Endodermal cell (in vitro differentiated cells): ENCODE data around the gene SPACA5B. TPM values are rescaled to one million over a fixed set of nuclear protein-coding genes. Genes with fewer than 3 reads are reported as not detected.
"Not testable (repeated sequence)": the region's sequence is repeated elsewhere in the genome, so short reads cannot be mapped to it uniquely, and the experiment has no call there.

ENCODE experiments used
- DNase-seq: peaks from one replicate; pipeline ENCODE4 v3.0.0-alpha.2; 2017
- H3K27ac ChIP-seq: 2 replicates; pipeline ENCODE4 v1.5.1; 2013; ENCODE audit warnings: mild to moderate bottlenecking, low read depth, low read length, moderate library complexity
- H3K27me3 ChIP-seq: 2 replicates; pipeline ENCODE4 v1.6.1; 2013; ENCODE audit warnings: mild to moderate bottlenecking, low read length, moderate library complexity; ENCODE audit not compliant: insufficient read depth, control insufficient read depth, poor library complexity, severe bottlenecking
- H3K36me3 ChIP-seq: 2 replicates; pipeline ENCODE4 v1.7.0; 2013; ENCODE audit warnings: mild to moderate bottlenecking, low read length, moderate library complexity; ENCODE audit not compliant: control insufficient read depth, insufficient read depth
- H3K4me1 ChIP-seq: one replicate; pipeline ENCODE4 v1.7.0; 2013; ENCODE audit warnings: low read length; ENCODE audit not compliant: control insufficient read depth, insufficient read depth
- H3K4me3 ChIP-seq: 2 replicates; pipeline ENCODE4 v1.5.1; 2013; ENCODE audit warnings: mild to moderate bottlenecking, low read length, moderate library complexity
- H3K9ac ChIP-seq: 2 replicates; pipeline ENCODE4 v1.6.1; 2013; ENCODE audit warnings: mild to moderate bottlenecking, low read length, moderate library complexity; ENCODE audit not compliant: poor library complexity, severe bottlenecking; ENCODE audit errors: extremely low read depth
- H3K9me3 ChIP-seq: 2 replicates; pipeline ENCODE4 v1.6.1; 2013; ENCODE audit warnings: mild to moderate bottlenecking, low read length, moderate library complexity; ENCODE audit not compliant: control insufficient read depth
- H3K27ac Mint-ChIP-seq: 2 replicates; pipeline ENCODE4 v1.8.0; 2020; ENCODE audit warnings: mixed read lengths
- H3K27me3 Mint-ChIP-seq: 2 replicates; pipeline ENCODE4 v1.8.0; 2021; ENCODE audit warnings: mild to moderate bottlenecking, mixed read lengths; ENCODE audit not compliant: insufficient read depth
- H3K36me3 Mint-ChIP-seq: 2 replicates; pipeline ENCODE4 v1.8.0; 2020; ENCODE audit warnings: low read depth, mixed read lengths
- H3K4me1 Mint-ChIP-seq: 2 replicates; pipeline ENCODE4 v1.8.0; 2020; ENCODE audit warnings: mixed read lengths
- H3K4me3 Mint-ChIP-seq: 2 replicates; pipeline ENCODE4 v1.8.0; 2020; ENCODE audit warnings: mild to moderate bottlenecking, moderate library complexity, mixed read lengths
- H3K9me3 Mint-ChIP-seq: 2 replicates; pipeline ENCODE4 v1.8.0; 2020; ENCODE audit warnings: mild to moderate bottlenecking, mixed read lengths
- WGBS, 2 experiments: methylation state at CpG; one replicate each; pipeline versions ENCODE4 v1.1.5 to v1.1.7; 2013; ENCODE audit warnings: missing lambda C conversion rate in 2 of 2, mixed read lengths in 1 of 2; ENCODE audit not compliant: insufficient coverage in 1 of 2, insufficient read length in 1 of 2; 5-methylcytosine and 5-hydroxymethylcytosine counted together
- total RNA-seq, 2 donors: library from RNA; stranded (reverse); fragmentation: NEBNext Ultra II Directional in 1 of 2; extraction: Animal tissue kit (Norgen Biotek cat#: 25700) in 1 of 2; gene quantifications; 2 replicates in 1 of 2; 3 replicates in 1 of 2; pipeline ENCODE4 v1.2.1, GENCODE V29; 2021
- TF ChIP-seq, protein P1 (sequence below): fragments of 200-600 bp; sonication (generic); conservative IDR thresholded peaks from 2 replicates; pipeline ENCODE4 v1.5.0; 2021; ENCODE audit warnings: antibody characterized with exemption, mild to moderate bottlenecking

Gene SPACA5B
- total RNA-seq, 2 donors from 2014 or later: not detected

GRCh38 chrX:48107717-48108116 lies 22.7 kb upstream of the SPACA5B start:
- H3K36me3 ChIP-seq: no peaks in the 10 kb centered on the region
- H3K27ac ChIP-seq: no peak overlapping the region
- Mint-ChIP-seq H3K4me1 (peaks cover 10% of the 10 kb centered on the region), H3K4me3 (no peak overlapping the region), H3K27ac (no peak overlapping the region), H3K9me3 (peaks cover 69% of the 10 kb centered on the region), H3K27me3 (peaks cover 3% of the 10 kb centered on the region), H3K36me3 (no peaks in the 10 kb centered on the region)
- no peak overlapping the region for H3K4me3 ChIP-seq
- DNase-seq: no peak
- no peaks in the 10 kb centered on the region for H3K9me3 ChIP-seq
- no peaks in the 10 kb centered on the region for H3K27me3 ChIP-seq
- H3K4me1 ChIP-seq: no peaks in the 10 kb centered on the region
- no peak overlapping the region for H3K9ac ChIP-seq
- TF ChIP-seq, protein P1, sequence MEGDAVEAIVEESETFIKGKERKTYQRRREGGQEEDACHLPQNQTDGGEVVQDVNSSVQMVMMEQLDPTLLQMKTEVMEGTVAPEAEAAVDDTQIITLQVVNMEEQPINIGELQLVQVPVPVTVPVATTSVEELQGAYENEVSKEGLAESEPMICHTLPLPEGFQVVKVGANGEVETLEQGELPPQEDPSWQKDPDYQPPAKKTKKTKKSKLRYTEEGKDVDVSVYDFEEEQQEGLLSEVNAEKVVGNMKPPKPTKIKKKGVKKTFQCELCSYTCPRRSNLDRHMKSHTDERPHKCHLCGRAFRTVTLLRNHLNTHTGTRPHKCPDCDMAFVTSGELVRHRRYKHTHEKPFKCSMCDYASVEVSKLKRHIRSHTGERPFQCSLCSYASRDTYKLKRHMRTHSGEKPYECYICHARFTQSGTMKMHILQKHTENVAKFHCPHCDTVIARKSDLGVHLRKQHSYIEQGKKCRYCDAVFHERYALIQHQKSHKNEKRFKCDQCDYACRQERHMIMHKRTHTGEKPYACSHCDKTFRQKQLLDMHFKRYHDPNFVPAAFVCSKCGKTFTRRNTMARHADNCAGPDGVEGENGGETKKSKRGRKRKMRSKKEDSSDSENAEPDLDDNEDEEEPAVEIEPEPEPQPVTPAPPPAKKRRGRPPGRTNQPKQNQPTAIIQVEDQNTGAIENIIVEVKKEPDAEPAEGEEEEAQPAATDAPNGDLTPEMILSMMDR: no peak
- 92 to 100% methylated on average over 1 to 6 of the region's 6 CpGs for WGBS, 2 experiments

GRCh38 chrX:48125286-48125685 lies 5.1 kb upstream of the SPACA5B start:
- not testable (repeated sequence) for H3K4me3 ChIP-seq
- peaks cover 51% of the 10 kb centered on the region for H3K9me3 Mint-ChIP-seq

DNA sequence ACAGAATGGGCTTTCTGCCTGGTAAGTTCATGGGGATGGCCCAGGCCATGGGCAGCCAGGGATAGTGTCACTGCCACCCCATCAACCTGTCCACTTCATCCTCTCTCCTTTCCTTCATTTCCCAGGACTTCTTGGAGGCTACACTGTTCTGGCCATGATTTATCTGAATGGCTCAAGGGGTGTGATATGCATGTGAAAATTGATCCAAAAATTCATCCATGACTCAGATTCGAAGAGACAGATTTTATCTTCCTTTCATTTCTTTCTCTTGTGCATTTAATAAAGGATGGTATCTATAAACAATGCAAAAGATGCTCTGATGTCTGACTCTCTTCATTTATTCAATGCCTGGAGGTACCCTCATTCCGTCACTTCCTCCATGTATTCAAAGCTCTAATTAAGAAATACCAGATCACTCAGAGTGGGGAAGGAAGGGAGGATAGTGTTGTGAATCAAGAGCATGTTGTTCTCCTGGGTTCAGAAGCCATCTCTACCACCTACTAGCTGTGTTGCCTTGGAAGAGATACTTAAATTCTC lies 1.9 kb downstream of the SPACA5B start:
- H3K9me3 ChIP-seq, H3K27ac ChIP-seq, H3K4me3 Mint-ChIP-seq, H3K27ac Mint-ChIP-seq, H3K4me1 Mint-ChIP-seq, H3K9me3 Mint-ChIP-seq, H3K4me3 ChIP-seq, H3K4me1 ChIP-seq, DNase-seq, H3K9ac ChIP-seq, H3K27me3 ChIP-seq, H3K36me3 Mint-ChIP-seq, H3K36me3 ChIP-seq, H3K27me3 Mint-ChIP-seq: not testable (repeated sequence)
- WGBS, 2 experiments: no CpG with 5 or more reads among the region's 2 CpGs

More at GRCh38 chrX:48125286-48125685, 5.1 kb upstream of the SPACA5B start:
- H3K4me1 ChIP-seq, DNase-seq, H3K36me3 Mint-ChIP-seq, H3K36me3 ChIP-seq, H3K27ac Mint-ChIP-seq, H3K27me3 ChIP-seq, H3K27me3 Mint-ChIP-seq, H3K4me3 Mint-ChIP-seq, H3K4me1 Mint-ChIP-seq, H3K9ac ChIP-seq, H3K27ac ChIP-seq, H3K9me3 ChIP-seq: not testable (repeated sequence)
- WGBS, 2 experiments: 87 to 96% methylated on average over 3 to 9 of the region's 10 CpGs

DNA sequence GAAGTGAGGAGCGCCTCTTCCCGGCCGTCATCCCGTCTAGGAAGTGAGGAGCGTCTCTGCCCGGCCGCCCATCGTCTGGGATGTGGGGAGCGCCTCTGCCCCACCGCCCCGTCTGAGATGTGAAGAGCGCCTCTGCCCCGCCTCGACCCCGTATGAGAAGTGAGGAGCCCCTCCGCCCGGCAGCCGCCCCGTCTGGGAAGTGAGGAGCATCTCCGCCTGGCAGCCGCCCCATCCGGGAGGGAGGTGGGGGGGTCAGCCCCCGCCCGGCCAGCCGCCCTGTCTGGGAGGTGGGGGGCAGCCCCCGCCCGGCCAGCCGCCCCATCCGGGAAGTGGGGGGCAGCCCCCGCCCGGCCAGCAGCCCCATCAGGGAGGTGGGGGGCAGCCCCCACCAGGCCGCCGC lies 8.7 kb downstream of the SPACA5B start:
- H3K4me3 Mint-ChIP-seq, DNase-seq, H3K4me1 Mint-ChIP-seq, H3K4me3 ChIP-seq, H3K9me3 ChIP-seq, H3K4me1 ChIP-seq, H3K27ac ChIP-seq, H3K27me3 ChIP-seq, H3K9ac ChIP-seq, H3K36me3 ChIP-seq, H3K27me3 Mint-ChIP-seq, H3K27ac Mint-ChIP-seq, H3K36me3 Mint-ChIP-seq: not testable (repeated sequence)
- 100% methylated on average over 4 of the region's 33 CpGs; no CpG with 5 or more reads in 1 of the 2 experiments for WGBS, 2 experiments
- H3K9me3 Mint-ChIP-seq: peaks cover 21% of the 10 kb centered on the region

DNA sequence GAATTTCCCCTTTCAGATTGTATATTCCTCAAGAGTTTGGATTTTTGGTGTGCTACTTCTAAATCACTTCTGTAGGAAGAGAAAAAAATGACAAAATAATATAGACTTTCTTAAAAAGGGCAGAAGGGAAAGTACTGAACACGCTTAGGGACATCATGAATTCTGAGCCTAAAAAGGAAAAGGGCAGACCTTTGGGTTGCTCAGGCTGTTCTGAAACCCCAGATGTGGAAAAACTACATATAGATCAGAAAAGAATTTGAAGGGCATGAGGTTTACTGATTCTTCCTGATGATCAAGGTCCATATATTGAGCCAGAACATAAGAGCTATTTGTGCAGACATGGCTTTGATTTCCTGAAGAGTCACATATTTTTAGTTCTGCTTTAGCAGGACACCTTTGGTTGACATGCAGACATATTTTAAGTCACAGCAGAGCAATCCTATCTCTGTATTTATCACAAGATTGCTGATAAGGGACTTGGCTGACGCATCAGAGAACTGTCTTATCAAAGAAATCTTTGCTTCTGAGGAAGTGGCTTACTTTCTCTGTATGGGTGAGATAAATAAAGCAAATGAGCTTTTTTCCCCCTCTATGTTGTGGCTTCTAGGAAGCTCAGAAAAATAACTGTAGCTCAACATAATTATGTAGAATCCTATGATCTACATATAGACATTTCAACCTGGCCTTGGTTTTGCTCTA lies 11.5 kb downstream of the SPACA5B start:
- not testable (repeated sequence) for H3K4me3 ChIP-seq, DNase-seq, H3K36me3 Mint-ChIP-seq, H3K27me3 Mint-ChIP-seq, H3K9me3 ChIP-seq, H3K9ac ChIP-seq, H3K27me3 ChIP-seq, H3K4me3 Mint-ChIP-seq, H3K36me3 ChIP-seq, H3K27ac Mint-ChIP-seq, H3K4me1 ChIP-seq, H3K27ac ChIP-seq, H3K4me1 Mint-ChIP-seq
- H3K9me3 Mint-ChIP-seq: peaks cover 35% of the 10 kb centered on the region
- no CpG with 5 or more reads among the region's 2 CpGs for WGBS, 2 experiments

DNA sequence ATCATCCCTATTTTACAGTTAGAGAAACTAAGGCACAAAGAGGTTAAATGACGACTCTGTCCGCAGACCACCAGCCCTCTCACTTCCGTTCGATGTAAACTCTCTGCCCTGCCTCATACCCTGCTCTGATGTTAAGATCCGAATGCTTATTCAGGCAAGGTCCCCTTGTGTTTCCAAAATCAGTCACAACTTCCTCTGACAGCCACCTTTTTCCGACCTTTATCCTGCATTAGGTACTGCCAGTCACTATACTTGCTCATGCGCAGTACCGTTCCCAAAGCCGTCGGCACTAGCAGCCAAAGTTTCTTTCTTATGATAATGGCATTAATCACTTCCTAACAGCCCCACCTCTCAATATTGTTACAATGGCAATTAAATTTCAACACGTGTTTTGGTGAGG lies 12.3 kb downstream of the SPACA5B start:
- H3K36me3 ChIP-seq, H3K9ac ChIP-seq, H3K4me1 Mint-ChIP-seq, H3K4me3 ChIP-seq, H3K27ac Mint-ChIP-seq, H3K27me3 ChIP-seq, H3K4me3 Mint-ChIP-seq, H3K27me3 Mint-ChIP-seq, DNase-seq, H3K9me3 ChIP-seq, H3K36me3 Mint-ChIP-seq, H3K27ac ChIP-seq, H3K4me1 ChIP-seq: not testable (repeated sequence)
- WGBS, 2 experiments: 73% methylated on average over 11 of the region's 11 CpGs; no CpG with 5 or more reads in 1 of the 2 experiments
- peaks cover 35% of the 10 kb centered on the region for H3K9me3 Mint-ChIP-seq
